CD8-positive, alpha-beta memory T cell (primary cell): Measurements from ENCODE around the gene CCT6B. TPM values are rescaled to one million over a fixed set of nuclear protein-coding genes. Genes with fewer than 3 reads are reported as not detected.
"Not testable (repeated sequence)": the region's sequence is repeated elsewhere in the genome, so short reads cannot be mapped to it uniquely, and the experiment has no call there.

Experiments
- CTCF ChIA-PET: fragments of 350-600 bp; sonication (Branson Sonifier 250); formaldehyde crosslinking; loops from one replicate; lab custom pipeline; 2021; ENCODE audit warnings: antibody characterized with exemption; lab: Charles Lee
- POLR2A ChIA-PET: fragments of 350-600 bp; sonication (Branson Sonifier 250); formaldehyde crosslinking; loops from one replicate; lab custom pipeline; 2021; ENCODE audit warnings: antibody characterized with exemption; lab: Charles Lee
- DNase-seq, 5 donors: peaks; one replicate each; pipeline versions ENCODE4 v3.0.0 to v3.0.0-alpha.2; 2020 to 2022; ENCODE audit warnings: mixed read lengths in 1 of 5
- H3K27ac ChIP-seq: one replicate; pipeline ENCODE4 v1.7.0; 2013; ENCODE audit warnings: low read depth, mild to moderate bottlenecking, low read length, moderate library complexity
- H3K27me3 ChIP-seq: 2 replicates; pipeline ENCODE4 v1.7.0; 2013; ENCODE audit warnings: low read length, mild to moderate bottlenecking; ENCODE audit not compliant: insufficient read depth, poor library complexity, severe bottlenecking
- H3K36me3 ChIP-seq: 2 replicates; pipeline ENCODE4 v1.7.0; 2013; ENCODE audit warnings: mild to moderate bottlenecking, low read length, moderate library complexity; ENCODE audit not compliant: insufficient read depth
- H3K4me1 ChIP-seq: 2 replicates; pipeline ENCODE4 v1.7.0; 2013; ENCODE audit warnings: mild to moderate bottlenecking, low read length, moderate library complexity; ENCODE audit not compliant: insufficient read depth
- H3K4me3 ChIP-seq: 2 replicates; pipeline ENCODE4 v1.7.0; 2013; ENCODE audit warnings: mild to moderate bottlenecking, low read length
- H3K9me3 ChIP-seq: 2 replicates; pipeline ENCODE4 v1.7.0; 2013; ENCODE audit warnings: mild to moderate bottlenecking, low read length
- H3K27ac Mint-ChIP-seq, 8 donors: one replicate each; pipeline ENCODE4 v1.8.0; 2020 to 2021; ENCODE audit warnings: mixed read lengths in 8 of 8, mild to moderate bottlenecking in 6 of 8, inconsistent platforms in 3 of 8, moderate library complexity in 3 of 8
- H3K27me3 Mint-ChIP-seq, 2 donors: one replicate each; pipeline ENCODE4 v1.8.0; 2020 to 2021; ENCODE audit warnings: mixed read lengths in 2 of 2, mild to moderate bottlenecking in 1 of 2, moderate library complexity in 1 of 2
- H3K36me3 Mint-ChIP-seq, 3 donors: one replicate each; pipeline ENCODE4 v1.8.0; 2020 to 2021; ENCODE audit warnings: mixed read lengths in 3 of 3, inconsistent platforms in 1 of 3, mild to moderate bottlenecking in 1 of 3
- H3K4me1 Mint-ChIP-seq, 3 donors: one replicate each; pipeline ENCODE4 v1.8.0; 2020 to 2021; ENCODE audit warnings: mixed read lengths in 3 of 3, inconsistent platforms in 1 of 3, mild to moderate bottlenecking in 1 of 3
- H3K4me3 Mint-ChIP-seq, 7 donors: one replicate each; pipeline ENCODE4 v1.8.0; 2020 to 2021; ENCODE audit warnings: mixed read lengths in 7 of 7, mild to moderate bottlenecking in 6 of 7, moderate library complexity in 4 of 7, inconsistent platforms in 2 of 7
- H3K9me3 Mint-ChIP-seq, 5 donors: one replicate each; pipeline ENCODE4 v1.8.0; 2020 to 2022; ENCODE audit warnings: mixed read lengths in 5 of 5, mild to moderate bottlenecking in 3 of 5, moderate library complexity in 2 of 5, inconsistent platforms in 1 of 5
- polyA plus RNA-seq: library from polyadenylated mRNA; unstranded; fragments of 300-500 nt; fragmentation: Illumina TruSeq; gene quantifications from one replicate; pipeline ENCODE4 v1.2.3, GENCODE V29; 2021
- total RNA-seq, 2 experiments: library from RNA; stranded (reverse); gene quantifications; one replicate each; pipeline ENCODE4 v1.2.3, GENCODE V29; 2021

Gene CCT6B
- total and polyA plus RNA-seq, 3 experiments from 2014 or later, result 0.74 to 1.8 (median 0.90) TPM

DNA sequence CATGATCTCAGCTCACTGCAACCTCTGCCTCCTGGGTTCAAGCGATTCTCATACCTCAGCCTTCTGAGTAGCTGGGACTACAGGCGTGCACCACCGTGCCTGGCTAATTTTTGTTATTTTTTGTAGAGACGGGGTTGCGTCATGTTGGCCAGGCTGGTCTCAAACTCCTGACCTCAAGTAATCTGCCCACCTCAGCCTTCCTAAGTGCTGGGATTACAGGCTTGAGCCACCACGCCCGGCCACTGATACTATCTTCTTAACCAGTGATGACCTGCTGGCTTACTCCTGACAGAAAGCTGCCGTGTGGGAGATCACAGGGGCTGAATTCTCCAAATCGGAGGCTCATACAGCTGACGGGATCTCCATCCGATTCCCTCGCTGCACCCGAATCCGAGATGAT lies 39.7 kb upstream of the CCT6B start:
- ChIA-PET CTCF (interaction anchor here (1.7 to 10.7 kb wide), 4 partner anchors 9 to 118 kb away, joined by 4 to 93 read pairs (median 38); partner anchors contain the start of genes FNDC8, RAD51D and RFFL), POLR2A (interaction anchor here (0.7 kb wide), 1 partner anchor 53 kb away, joined by 5 read pairs; no protein-coding TSS in a partner anchor)
- H3K27ac ChIP-seq, H3K9me3 ChIP-seq, H3K4me1 ChIP-seq, H3K27me3 ChIP-seq, H3K4me3 Mint-ChIP-seq, H3K4me3 ChIP-seq, H3K36me3 ChIP-seq, H3K9me3 Mint-ChIP-seq, H3K27me3 Mint-ChIP-seq, DNase-seq, H3K4me1 Mint-ChIP-seq: not testable (repeated sequence)
- Mint-ChIP-seq H3K36me3 (peaks cover 0 to 80% (median 3%) of the 10 kb centered on the region in 3 donors), H3K27ac (peak overlapping the region in 2 of 8 donors; percentile 17 to 46)

DNA sequence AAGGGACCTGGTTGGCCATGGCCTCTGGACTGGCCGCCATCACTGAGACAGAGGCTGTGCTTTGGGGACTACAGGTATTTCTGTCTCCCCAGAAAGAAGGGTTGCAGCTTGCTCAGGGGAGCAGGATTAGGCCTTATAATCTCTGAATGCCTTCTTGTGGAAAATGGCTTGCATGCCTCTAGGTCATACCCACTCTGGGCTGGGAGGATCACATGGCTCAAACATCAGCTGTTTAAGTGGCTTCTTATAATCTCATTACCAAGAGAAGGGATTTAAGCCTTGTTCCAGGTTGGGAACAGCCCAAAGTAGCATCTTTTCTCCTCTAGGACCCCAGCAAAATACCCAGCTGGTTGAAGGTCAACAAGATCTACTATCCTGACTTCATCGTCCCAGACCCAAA lies 38.2 kb upstream of the CCT6B start:
- peak overlapping the region in 2 of 8 donors; percentile 30 to 67 for H3K27ac Mint-ChIP-seq
- no peak overlapping the region for H3K4me3 ChIP-seq

DNA sequence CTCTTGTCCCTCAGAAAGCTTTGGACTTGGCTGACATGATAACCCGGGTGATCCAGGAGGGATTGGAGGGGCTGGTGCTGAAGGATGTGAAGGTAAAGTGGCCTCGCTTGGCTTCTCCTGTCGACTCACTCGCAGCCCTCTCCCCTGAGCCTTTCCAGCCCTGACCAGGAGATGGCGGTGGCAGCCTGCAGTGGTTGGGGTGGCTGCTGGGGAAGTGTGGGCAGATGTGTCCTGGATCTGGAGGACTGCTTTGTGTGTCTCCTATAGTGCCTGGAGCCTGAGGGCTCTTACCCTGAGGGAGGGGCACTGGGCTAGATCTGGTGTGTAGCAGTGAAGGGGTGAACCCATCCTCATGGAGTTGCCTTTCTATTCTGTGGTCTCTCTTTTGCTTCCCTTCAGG lies 36.9 kb upstream of the CCT6B start:
- Mint-ChIP-seq H3K36me3 (peaks cover 0 to 83% (median 5%) of the 10 kb centered on the region in 3 donors), H3K9me3 (no peaks in the 10 kb centered on the region), H3K27me3 (no peaks in the 10 kb centered on the region), H3K27ac (peak overlapping the region; percentile 10 to 82 (median 70)), H3K4me1 (peaks cover 5 to 10% (median 8%) of the 10 kb centered on the region in 3 donors), H3K4me3 (no peak overlapping the region)
- no peaks in the 10 kb centered on the region for H3K36me3 ChIP-seq
- no peak overlapping the region for H3K4me3 ChIP-seq
- no peaks in the 10 kb centered on the region for H3K27me3 ChIP-seq
- H3K9me3 ChIP-seq, result no peaks in the 10 kb centered on the region
- DNase-seq, result peak; percentile 62 to 83 (median 68)
- no peaks in the 10 kb centered on the region for H3K4me1 ChIP-seq
- ChIA-PET CTCF (interaction anchor here (1.0 to 10.7 kb wide), 11 partner anchors 9 to 121 kb away, joined by 3 to 93 read pairs (median 4); partner anchors contain the start of genes FNDC8, RAD51D and RFFL), POLR2A (no interaction called here)
- H3K27ac ChIP-seq, result no peak overlapping the region

More for the DNA sequence above, 38.2 kb upstream of the CCT6B start:
- Histone ChIP-seq H3K9me3 (no peaks in the 10 kb centered on the region), H3K27me3 (no peaks in the 10 kb centered on the region), H3K27ac (no peak overlapping the region), H3K4me1 (no peaks in the 10 kb centered on the region), H3K36me3 (no peaks in the 10 kb centered on the region)
- ChIA-PET POLR2A (interaction anchor here (1.2 kb wide), 1 partner anchor 71 kb away, joined by 3 read pairs; no protein-coding TSS in a partner anchor), CTCF (interaction anchor here (0.9 to 10.7 kb wide), 9 partner anchors 8 to 579 kb away, joined by 3 to 93 read pairs (median 4); partner anchors contain the start of genes FNDC8, RAD51D and RFFL)
- no peak overlapping the region for H3K4me3 Mint-ChIP-seq
- peaks cover 5 to 7% (median 6%) of the 10 kb centered on the region in 3 donors for H3K4me1 Mint-ChIP-seq
- no peaks in the 10 kb centered on the region for H3K27me3 Mint-ChIP-seq
- DNase-seq, result no peak
- peaks cover 0 to 81% (median 5%) of the 10 kb centered on the region in 3 donors for H3K36me3 Mint-ChIP-seq
- H3K9me3 Mint-ChIP-seq, result no peaks in the 10 kb centered on the region

DNA sequence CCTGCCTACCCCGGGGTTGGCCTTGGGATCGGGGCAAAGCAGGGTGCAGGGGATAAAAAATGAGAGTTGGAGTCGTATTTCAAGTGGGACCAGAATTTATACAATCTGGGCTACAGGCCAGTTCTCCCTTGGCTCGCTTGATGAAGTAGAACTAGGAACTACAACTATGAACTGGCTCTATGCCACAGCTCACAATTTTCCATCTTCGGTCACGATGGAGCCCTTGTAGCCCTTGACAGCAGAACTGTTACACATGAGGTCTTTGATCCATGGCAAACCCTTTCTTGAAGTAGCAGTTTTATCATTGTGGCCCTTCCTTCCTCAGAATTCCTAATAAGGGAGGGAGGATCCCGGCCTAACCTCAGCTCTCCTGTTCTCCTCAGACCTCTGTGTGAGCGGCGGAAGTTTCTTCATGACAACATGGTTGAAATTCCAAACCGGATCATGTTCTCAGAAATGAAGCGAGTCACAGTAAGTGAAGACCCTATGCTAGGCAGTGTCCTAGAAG lies 36.1 kb upstream of the CCT6B start:
- Histone ChIP-seq H3K36me3 (no peaks in the 10 kb centered on the region), H3K4me3 (no peak overlapping the region), H3K27ac (no peak overlapping the region), H3K9me3 (no peaks in the 10 kb centered on the region), H3K27me3 (no peaks in the 10 kb centered on the region), H3K4me1 (no peaks in the 10 kb centered on the region)
- Mint-ChIP-seq H3K4me3 (no peak overlapping the region), H3K27ac (no peak overlapping the region), H3K9me3 (no peaks in the 10 kb centered on the region), H3K27me3 (no peaks in the 10 kb centered on the region), H3K4me1 (peaks cover 9 to 18% (median 16%) of the 10 kb centered on the region in 3 donors), H3K36me3 (peaks cover 0 to 84% (median 10%) of the 10 kb centered on the region in 3 donors)
- CTCF ChIA-PET, result interaction anchor here (1.0 to 10.7 kb wide), 7 partner anchors 8 to 121 kb away, joined by 3 to 93 read pairs (median 6); partner anchors contain the start of genes FNDC8, RAD51D and RFFL
- no peak for DNase-seq
- POLR2A ChIA-PET, result no interaction called here

DNA sequence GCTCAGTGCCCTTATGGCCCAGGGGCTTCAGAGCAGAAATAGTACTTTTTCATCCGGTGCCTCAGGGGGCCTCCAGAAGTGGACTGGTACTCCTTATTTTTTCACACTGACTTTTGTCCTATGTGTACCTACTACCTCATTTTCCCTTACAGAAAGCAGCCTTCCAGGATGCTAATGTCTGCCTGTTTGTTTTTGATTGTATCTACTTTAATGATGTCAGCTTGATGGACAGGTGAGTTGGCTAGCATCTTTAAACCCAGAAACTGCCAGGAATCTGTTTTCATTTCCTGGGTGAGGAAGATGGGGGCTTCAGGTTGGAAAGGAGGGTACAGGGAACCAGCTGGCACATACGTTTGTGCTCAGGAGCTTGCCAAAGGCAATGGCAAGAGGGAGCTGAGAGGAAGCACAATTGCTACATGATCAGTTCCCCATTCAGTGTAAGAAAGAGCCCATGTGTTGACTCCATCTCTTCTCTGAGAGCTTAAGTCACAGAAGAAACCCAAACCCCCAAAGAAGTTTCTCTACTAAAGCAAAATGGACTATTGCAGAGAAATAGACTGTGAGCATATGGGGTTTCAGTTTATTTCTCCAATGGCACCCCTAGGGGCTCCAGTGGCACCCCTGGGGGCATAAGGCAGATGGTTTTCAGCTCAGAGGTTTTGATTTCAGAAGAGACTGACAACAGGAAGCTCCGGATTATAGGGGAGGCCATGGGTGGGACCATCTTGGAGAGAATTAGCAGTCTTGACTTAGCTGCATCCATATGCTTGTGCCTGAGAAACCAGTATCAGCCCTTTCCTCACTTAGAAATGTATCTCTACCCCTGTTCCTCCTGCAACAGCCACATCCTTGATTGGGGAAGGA lies 35.4 kb upstream of the CCT6B start:
- ChIA-PET POLR2A (no interaction called here), CTCF (interaction anchor here (1.2 to 10.7 kb wide), 5 partner anchors 22 to 122 kb away, joined by 3 to 93 read pairs (median 7); partner anchors contain the start of genes FNDC8, RAD51D and RFFL)
- H3K27me3 Mint-ChIP-seq, result no peaks in the 10 kb centered on the region
- no peaks in the 10 kb centered on the region for H3K9me3 ChIP-seq
- no peak overlapping the region for H3K27ac ChIP-seq
- peak overlapping the region in 3 of 8 donors; percentile 34 to 82 (median 36) for H3K27ac Mint-ChIP-seq
- H3K4me1 ChIP-seq, result no peaks in the 10 kb centered on the region
- peaks cover 0 to 86% (median 10%) of the 10 kb centered on the region in 3 donors for H3K36me3 Mint-ChIP-seq
- peaks cover 5% of the 10 kb centered on the region for H3K36me3 ChIP-seq
- H3K27me3 ChIP-seq, result no peaks in the 10 kb centered on the region
- no peaks in the 10 kb centered on the region for H3K9me3 Mint-ChIP-seq
- DNase-seq, result no peak
- H3K4me3 ChIP-seq, result no peak overlapping the region
- no peak overlapping the region for H3K4me3 Mint-ChIP-seq
- peaks cover 9 to 26% (median 17%) of the 10 kb centered on the region in 3 donors for H3K4me1 Mint-ChIP-seq

DNA sequence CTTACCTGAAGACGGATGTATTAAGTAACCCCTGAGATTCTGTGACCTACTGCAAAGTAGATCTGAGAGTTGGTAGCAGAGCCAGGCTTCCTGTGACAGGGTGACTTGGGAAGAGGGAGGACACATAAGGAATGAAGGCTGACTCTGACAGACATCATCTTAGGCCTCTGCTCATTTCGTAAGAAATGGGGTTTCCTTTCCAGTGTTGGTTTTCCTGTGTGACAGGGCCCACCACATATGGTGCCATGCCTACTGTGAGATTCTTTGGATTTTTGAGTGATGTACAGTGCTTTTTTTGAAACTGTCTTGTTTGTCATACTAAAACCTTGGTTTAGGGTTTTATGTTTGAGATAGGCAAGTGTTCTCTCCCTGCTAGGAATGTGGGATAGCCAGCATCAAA lies 31.8 kb upstream of the CCT6B start:
- Histone ChIP-seq H3K4me3 (no peak overlapping the region), H3K27ac (no peak overlapping the region), H3K36me3 (peaks cover 28% of the 10 kb centered on the region), H3K9me3 (no peaks in the 10 kb centered on the region), H3K27me3 (no peaks in the 10 kb centered on the region), H3K4me1 (no peaks in the 10 kb centered on the region)
- Mint-ChIP-seq H3K4me1 (peaks cover 6 to 31% (median 16%) of the 10 kb centered on the region in 3 donors), H3K4me3 (no peak overlapping the region), H3K36me3 (peaks cover 4 to 93% (median 12%) of the 10 kb centered on the region in 3 donors), H3K27ac (peak overlapping the region in 3 of 8 donors; percentile 21 to 48 (median 43)), H3K27me3 (no peaks in the 10 kb centered on the region), H3K9me3 (no peaks in the 10 kb centered on the region)
- no peak for DNase-seq
- CTCF ChIA-PET, result interaction anchor here (10.7 kb wide), 1 partner anchor 126 kb away, joined by 93 read pairs; the partner anchor contains the start of genes FNDC8 and RAD51D
- POLR2A ChIA-PET, result no interaction called here

DNA sequence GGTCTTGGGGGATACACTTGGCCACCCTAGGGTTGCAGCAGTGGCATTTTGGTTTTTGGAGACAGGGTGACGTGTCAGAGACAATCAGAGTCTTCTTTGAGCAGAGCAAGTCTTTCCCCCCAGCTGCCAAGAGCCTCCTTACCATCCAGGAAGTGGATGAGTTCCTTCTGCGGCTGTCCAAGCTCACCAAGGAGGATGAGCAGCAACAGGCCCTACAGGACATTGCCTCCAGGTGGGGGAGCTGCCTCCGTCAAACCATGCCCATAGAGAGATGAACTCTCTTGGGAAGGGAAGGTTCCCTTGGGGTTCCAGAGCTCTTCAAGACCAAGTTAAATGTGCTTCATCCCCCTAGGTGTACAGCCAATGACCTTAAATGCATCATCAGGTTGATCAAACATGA lies 30.3 kb upstream of the CCT6B start:
- H3K36me3 Mint-ChIP-seq, result peaks cover 5 to 93% (median 17%) of the 10 kb centered on the region in 3 donors

More for the DNA sequence above, 30.3 kb upstream of the CCT6B start:
- Mint-ChIP-seq H3K9me3 (no peaks in the 10 kb centered on the region), H3K27ac (peak overlapping the region in 5 of 8 donors; percentile 29 to 76 (median 38)), H3K27me3 (no peaks in the 10 kb centered on the region), H3K4me3 (peak overlapping the region in 1 of 7 donors; percentile 49), H3K4me1 (peaks cover 5 to 35% (median 15%) of the 10 kb centered on the region in 3 donors)
- Histone ChIP-seq H3K27me3 (no peaks in the 10 kb centered on the region), H3K4me3 (no peak overlapping the region), H3K27ac (no peak overlapping the region), H3K4me1 (no peaks in the 10 kb centered on the region), H3K36me3 (peaks cover 33% of the 10 kb centered on the region), H3K9me3 (no peaks in the 10 kb centered on the region)
- ChIA-PET CTCF (interaction anchor here (1.0 to 1.6 kb wide), 4 partner anchors 8 to 98 kb away, joined by 3 to 4 read pairs (median 4); no protein-coding TSS in a partner anchor), POLR2A (interaction anchor here (0.6 to 1.3 kb wide), 2 partner anchors 11 to 223 kb away, joined by 4 to 5 read pairs; no protein-coding TSS in a partner anchor)
- DNase-seq, result no peak
